ENCODE results near the gene PTPRK. TPM values are rescaled to one million over a fixed set of nuclear protein-coding genes. Genes with fewer than 3 reads are reported as not detected.
A peak's percentile ranks its signal among the peaks of the same experiment; 100 is the strongest.

PTPRK gene
- total and polyA plus RNA-seq, 2 of the 13 experiments (the other 11 are each of a cell fraction or from before 2014, with no cell fraction given): 43.6 to 98.3 TPM

DNA sequence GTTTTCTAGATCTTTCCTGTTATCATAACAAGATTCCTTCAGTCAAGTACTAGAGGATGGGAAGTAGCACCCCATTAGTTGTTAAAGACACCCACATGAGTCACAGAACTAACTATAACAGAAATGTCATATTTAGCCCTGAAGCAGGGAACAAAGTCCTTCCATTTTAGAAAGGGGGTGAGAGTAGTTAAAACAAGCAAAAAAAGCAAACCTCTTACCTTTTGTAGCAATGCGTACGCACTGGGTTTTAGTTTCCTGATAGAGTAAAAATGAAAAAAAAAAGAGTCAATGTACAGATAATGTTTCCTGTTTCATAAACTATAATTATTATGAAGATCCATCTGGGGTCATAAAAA lies 455.9 kb downstream of the PTPRK start (continued):
- TF ChIP-seq, protein P1, sequence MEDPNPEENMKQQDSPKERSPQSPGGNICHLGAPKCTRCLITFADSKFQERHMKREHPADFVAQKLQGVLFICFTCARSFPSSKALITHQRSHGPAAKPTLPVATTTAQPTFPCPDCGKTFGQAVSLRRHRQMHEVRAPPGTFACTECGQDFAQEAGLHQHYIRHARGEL (CRISPR knock-in tag; IDR thresholded peaks at IDR 0.05): no peak
- TF ChIP-seq, protein P2, sequence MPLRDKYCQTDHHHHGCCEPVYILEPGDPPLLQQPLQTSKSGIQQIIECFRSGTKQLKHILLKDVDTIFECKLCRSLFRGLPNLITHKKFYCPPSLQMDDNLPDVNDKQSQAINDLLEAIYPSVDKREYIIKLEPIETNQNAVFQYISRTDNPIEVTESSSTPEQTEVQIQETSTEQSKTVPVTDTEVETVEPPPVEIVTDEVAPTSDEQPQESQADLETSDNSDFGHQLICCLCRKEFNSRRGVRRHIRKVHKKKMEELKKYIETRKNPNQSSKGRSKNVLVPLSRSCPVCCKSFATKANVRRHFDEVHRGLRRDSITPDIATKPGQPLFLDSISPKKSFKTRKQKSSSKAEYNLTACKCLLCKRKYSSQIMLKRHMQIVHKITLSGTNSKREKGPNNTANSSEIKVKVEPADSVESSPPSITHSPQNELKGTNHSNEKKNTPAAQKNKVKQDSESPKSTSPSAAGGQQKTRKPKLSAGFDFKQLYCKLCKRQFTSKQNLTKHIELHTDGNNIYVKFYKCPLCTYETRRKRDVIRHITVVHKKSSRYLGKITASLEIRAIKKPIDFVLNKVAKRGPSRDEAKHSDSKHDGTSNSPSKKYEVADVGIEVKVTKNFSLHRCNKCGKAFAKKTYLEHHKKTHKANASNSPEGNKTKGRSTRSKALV (CRISPR knock-in tag; IDR thresholded peaks at IDR 0.05): no peak
- TF ChIP-seq MAFG (CRISPR knock-in tag; IDR thresholded peaks at IDR 0.05) (no peak), HNF4G (IDR thresholded peaks at IDR 0.05; ENCODE audit: borderline replicate concordance, low read depth, low read length) (peak; percentile 44), HNF4G (CRISPR knock-in tag; IDR thresholded peaks at IDR 0.05; ENCODE audit: borderline replicate concordance, low read depth) (no peak), ZNF891 (CRISPR knock-in tag; IDR thresholded peaks at IDR 0.05) (no peak), SETDB1 (CRISPR knock-in tag; IDR thresholded peaks at IDR 0.05; ENCODE audit: borderline replicate concordance) (no peak), ZMYM2 (CRISPR knock-in tag; IDR thresholded peaks at IDR 0.05) (no peak), SP5 (CRISPR knock-in tag; IDR thresholded peaks at IDR 0.05; ENCODE audit: borderline replicate concordance, low read depth) (no peak), ZFP36L2 (CRISPR knock-in tag; IDR thresholded peaks at IDR 0.05) (no peak), ZNF780A (CRISPR knock-in tag; IDR thresholded peaks at IDR 0.05) (no peak), ZNF772 (CRISPR knock-in tag; IDR thresholded peaks at IDR 0.05) (no peak)
- TF ChIP-seq, protein P3, sequence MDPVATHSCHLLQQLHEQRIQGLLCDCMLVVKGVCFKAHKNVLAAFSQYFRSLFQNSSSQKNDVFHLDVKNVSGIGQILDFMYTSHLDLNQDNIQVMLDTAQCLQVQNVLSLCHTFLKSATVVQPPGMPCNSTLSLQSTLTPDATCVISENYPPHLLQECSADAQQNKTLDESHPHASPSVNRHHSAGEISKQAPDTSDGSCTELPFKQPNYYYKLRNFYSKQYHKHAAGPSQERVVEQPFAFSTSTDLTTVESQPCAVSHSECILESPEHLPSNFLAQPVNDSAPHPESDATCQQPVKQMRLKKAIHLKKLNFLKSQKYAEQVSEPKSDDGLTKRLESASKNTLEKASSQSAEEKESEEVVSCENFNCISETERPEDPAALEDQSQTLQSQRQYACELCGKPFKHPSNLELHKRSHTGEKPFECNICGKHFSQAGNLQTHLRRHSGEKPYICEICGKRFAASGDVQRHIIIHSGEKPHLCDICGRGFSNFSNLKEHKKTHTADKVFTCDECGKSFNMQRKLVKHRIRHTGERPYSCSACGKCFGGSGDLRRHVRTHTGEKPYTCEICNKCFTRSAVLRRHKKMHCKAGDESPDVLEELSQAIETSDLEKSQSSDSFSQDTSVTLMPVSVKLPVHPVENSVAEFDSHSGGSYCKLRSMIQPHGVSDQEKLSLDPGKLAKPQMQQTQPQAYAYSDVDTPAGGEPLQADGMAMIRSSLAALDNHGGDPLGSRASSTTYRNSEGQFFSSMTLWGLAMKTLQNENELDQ (CRISPR knock-in tag; IDR thresholded peaks at IDR 0.05; ENCODE audit: borderline replicate concordance): no peak
- TF ChIP-seq, protein P4, sequence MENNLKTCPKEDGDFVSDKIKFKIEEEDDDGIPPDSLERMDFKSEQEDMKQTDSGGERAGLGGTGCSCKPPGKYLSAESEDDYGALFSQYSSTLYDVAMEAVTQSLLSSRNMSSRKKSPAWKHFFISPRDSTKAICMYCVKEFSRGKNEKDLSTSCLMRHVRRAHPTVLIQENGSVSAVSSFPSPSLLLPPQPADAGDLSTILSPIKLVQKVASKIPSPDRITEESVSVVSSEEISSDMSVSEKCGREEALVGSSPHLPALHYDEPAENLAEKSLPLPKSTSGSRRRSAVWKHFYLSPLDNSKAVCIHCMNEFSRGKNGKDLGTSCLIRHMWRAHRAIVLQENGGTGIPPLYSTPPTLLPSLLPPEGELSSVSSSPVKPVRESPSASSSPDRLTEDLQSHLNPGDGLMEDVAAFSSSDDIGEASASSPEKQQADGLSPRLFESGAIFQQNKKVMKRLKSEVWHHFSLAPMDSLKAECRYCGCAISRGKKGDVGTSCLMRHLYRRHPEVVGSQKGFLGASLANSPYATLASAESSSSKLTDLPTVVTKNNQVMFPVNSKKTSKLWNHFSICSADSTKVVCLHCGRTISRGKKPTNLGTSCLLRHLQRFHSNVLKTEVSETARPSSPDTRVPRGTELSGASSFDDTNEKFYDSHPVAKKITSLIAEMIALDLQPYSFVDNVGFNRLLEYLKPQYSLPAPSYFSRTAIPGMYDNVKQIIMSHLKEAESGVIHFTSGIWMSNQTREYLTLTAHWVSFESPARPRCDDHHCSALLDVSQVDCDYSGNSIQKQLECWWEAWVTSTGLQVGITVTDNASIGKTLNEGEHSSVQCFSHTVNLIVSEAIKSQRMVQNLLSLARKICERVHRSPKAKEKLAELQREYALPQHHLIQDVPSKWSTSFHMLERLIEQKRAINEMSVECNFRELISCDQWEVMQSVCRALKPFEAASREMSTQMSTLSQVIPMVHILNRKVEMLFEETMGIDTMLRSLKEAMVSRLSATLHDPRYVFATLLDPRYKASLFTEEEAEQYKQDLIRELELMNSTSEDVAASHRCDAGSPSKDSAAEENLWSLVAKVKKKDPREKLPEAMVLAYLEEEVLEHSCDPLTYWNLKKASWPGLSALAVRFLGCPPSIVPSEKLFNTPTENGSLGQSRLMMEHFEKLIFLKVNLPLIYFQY (CRISPR knock-in tag; IDR thresholded peaks at IDR 0.05; ENCODE audit: borderline replicate concordance): no peak
- TF ChIP-seq, protein P5, sequence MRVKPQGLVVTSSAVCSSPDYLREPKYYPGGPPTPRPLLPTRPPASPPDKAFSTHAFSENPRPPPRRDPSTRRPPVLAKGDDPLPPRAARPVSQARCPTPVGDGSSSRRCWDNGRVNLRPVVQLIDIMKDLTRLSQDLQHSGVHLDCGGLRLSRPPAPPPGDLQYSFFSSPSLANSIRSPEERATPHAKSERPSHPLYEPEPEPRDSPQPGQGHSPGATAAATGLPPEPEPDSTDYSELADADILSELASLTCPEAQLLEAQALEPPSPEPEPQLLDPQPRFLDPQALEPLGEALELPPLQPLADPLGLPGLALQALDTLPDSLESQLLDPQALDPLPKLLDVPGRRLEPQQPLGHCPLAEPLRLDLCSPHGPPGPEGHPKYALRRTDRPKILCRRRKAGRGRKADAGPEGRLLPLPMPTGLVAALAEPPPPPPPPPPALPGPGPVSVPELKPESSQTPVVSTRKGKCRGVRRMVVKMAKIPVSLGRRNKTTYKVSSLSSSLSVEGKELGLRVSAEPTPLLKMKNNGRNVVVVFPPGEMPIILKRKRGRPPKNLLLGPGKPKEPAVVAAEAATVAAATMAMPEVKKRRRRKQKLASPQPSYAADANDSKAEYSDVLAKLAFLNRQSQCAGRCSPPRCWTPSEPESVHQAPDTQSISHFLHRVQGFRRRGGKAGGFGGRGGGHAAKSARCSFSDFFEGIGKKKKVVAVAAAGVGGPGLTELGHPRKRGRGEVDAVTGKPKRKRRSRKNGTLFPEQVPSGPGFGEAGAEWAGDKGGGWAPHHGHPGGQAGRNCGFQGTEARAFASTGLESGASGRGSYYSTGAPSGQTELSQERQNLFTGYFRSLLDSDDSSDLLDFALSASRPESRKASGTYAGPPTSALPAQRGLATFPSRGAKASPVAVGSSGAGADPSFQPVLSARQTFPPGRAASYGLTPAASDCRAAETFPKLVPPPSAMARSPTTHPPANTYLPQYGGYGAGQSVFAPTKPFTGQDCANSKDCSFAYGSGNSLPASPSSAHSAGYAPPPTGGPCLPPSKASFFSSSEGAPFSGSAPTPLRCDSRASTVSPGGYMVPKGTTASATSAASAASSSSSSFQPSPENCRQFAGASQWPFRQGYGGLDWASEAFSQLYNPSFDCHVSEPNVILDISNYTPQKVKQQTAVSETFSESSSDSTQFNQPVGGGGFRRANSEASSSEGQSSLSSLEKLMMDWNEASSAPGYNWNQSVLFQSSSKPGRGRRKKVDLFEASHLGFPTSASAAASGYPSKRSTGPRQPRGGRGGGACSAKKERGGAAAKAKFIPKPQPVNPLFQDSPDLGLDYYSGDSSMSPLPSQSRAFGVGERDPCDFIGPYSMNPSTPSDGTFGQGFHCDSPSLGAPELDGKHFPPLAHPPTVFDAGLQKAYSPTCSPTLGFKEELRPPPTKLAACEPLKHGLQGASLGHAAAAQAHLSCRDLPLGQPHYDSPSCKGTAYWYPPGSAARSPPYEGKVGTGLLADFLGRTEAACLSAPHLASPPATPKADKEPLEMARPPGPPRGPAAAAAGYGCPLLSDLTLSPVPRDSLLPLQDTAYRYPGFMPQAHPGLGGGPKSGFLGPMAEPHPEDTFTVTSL (CRISPR knock-in tag; IDR thresholded peaks at IDR 0.05; ENCODE audit: borderline replicate concordance): peak; percentile 85; the same call in 1 of the 2 replicates

Data from HepG2 (cell line).